ENCODE data around the gene PPP6R2.

PPP6R2 gene

GRCh38 chr22:50481440-50482106 is 138.4 kb downstream of the PPP6R2 start, which contains the start of gene ADM2:
Gene ADM2, plus strand, starts transcription at chr22:50481543. Its CDS starts 305 bp downstream, at chr22:50481848.
- peak; percentile 84 for DNase-seq (ENCODE audit: low spot score)
- TF ChIP-seq CTCF (IDR thresholded peaks at IDR 0.05; ENCODE audit: extremely low read depth, missing control alignments) = no peak

- DNase-seq (ENCODE audit: low spot score) = no peak
- TF ChIP-seq CTCF (IDR thresholded peaks at IDR 0.05; ENCODE audit: extremely low read depth, missing control alignments) = no peak
Observed at GRCh38 chr22:50482107-50483074, 139.3 kb downstream of the PPP6R2 start.

- TF ChIP-seq CTCF (IDR thresholded peaks at IDR 0.05; ENCODE audit: extremely low read depth, missing control alignments) = no peak
Observed at GRCh38 chr22:50483106-50483505, 140.0 kb downstream of the PPP6R2 start.

GRCh38 chr22:50483556-50483955 is 140.4 kb downstream of the PPP6R2 start:
- TF ChIP-seq CTCF (IDR thresholded peaks at IDR 0.05; ENCODE audit: extremely low read depth, missing control alignments) = no peak
- DNase-seq (ENCODE audit: low spot score) = no peak

More at GRCh38 chr22:50483106-50483505, 140.0 kb downstream of the PPP6R2 start:
- no peak for DNase-seq (ENCODE audit: low spot score)

- TF ChIP-seq CTCF (IDR thresholded peaks at IDR 0.05; ENCODE audit: extremely low read depth, missing control alignments) = no peak
- no peak for DNase-seq (ENCODE audit: low spot score)
Observed at GRCh38 chr22:50483977-50484853, 141.1 kb downstream of the PPP6R2 start.

- no peak for TF ChIP-seq CTCF (IDR thresholded peaks at IDR 0.05; ENCODE audit: extremely low read depth, missing control alignments)
- no peak for DNase-seq (ENCODE audit: low spot score)
Observed at GRCh38 chr22:50485221-50486131, 142.3 kb downstream of the PPP6R2 start.
